H1 (cell line): ENCODE measurements around the gene DNAI2. TPM values are rescaled to one million over a fixed set of nuclear protein-coding genes. Genes with fewer than 3 reads are reported as not detected.

Experiments used
- CTCF ChIP-seq, 3 experiments: IDR thresholded peaks; 1 replicate in 2 of 3; 2 replicates in 1 of 3; pipeline versions ENCODE4 v1.5.1 to v1.6.1; 2011; ENCODE audit warnings: low read length in 3 of 3, mild to moderate bottlenecking in 3 of 3, inconsistent platforms in 2 of 3, low read depth in 1 of 3, moderate library complexity in 1 of 3; ENCODE audit not compliant: insufficient read depth in 1 of 3; ENCODE audit errors: control extremely low read depth in 1 of 3
- MAFK ChIP-seq: IDR thresholded peaks from 2 replicates; pipeline ENCODE4 v1.6.1; 2012; ENCODE audit warnings: low read depth, mild to moderate bottlenecking, improper control_type of control experiment, low read length
- polyA plus RNA-seq, 7 experiments: library from polyadenylated mRNA; depleted of rRNA in 3 of 7; stranded (reverse) in 5 of 7; unstranded in 2 of 7; fragments of >200 nt in 5 of 7; fragments of 200-250 nt in 2 of 7; gene quantifications; 1 replicate in 5 of 7; 2 replicates in 1 of 7; 4 replicates in 1 of 7; pipeline versions ENCODE4 v1.2.1 to v1.2.3, GENCODE V29; 2011 to 2013; ENCODE audit warnings: missing spikeins in 2 of 7, mixed read lengths in 2 of 7
- total RNA-seq: library from RNA; stranded (reverse); fragmentation: NEBNext Ultra II Directional; extraction: Animal tissue kit (Norgen Biotek cat#: 25700); gene quantifications from 2 replicates; pipeline ENCODE4 v1.2.1, GENCODE V29; 2021

The DNAI2 gene
- total and polyA plus RNA-seq, 2 of the 8 experiments (the other 6 are each of a cell fraction or from before 2014, with no cell fraction given): 0.08 to 0.15 TPM

- TF ChIP-seq CTCF (IDR thresholded peaks at IDR 0.05; ENCODE audit: control extremely low read depth in 1 of 3, insufficient read depth in 1 of 3, low read depth in 1 of 3, low read length in 3 of 3) (no peak), MAFK (no peak)
Measured at GRCh38 chr17:74354561-74354960, 80.5 kb downstream of the DNAI2 start (continued).
